ENCODE measurements around the gene BLOC1S5.

The BLOC1S5 gene

DNA sequence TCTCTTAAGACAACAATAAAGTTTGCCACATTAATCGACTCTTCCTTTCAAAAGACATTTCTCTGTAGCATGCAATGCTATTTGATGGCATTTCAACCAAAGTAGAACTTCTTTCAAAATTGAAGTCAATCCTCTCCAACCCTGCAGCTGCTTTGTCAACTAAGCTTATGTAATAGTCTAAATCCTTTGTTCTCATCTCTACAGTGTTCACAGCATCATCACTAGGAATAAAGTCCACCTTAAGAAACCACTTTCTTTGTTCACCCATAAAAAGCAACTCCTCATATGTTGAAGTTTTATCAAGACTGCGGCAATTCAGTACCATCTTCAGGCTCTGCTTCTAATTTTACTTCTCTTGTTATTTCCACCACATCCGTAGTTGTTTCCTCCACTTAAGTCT lies 11.5 kb upstream of the BLOC1S5 start:
- no peaks in the 10 kb centered on the region for H4K20me1 ChIP-seq

DNA sequence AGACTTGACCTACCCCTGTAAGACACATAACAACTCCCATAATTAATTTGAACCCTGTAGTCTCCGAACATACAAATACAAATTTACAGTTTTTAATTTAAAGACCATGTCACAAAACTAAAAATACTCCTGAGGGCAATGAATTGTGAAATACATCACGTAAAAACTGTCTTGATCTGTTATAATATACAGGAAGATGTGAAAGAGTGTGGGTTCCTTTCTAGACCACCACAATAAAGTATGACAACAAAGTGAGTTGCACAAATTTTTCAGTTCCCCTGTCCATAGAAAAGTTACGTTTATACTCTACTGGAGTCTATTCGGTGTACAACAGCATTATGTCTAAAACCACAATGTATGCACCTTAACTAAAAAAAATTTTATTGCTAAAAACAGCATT lies 11.0 kb upstream of the BLOC1S5 start:
- Histone ChIP-seq H3K9ac (peak overlapping the region in 9 of 11 experiments; percentile 54 to 79 (median 72); a peak in 17 of 22 replicates), H3K9me3 (replicated peaks in 1 of 11) (peaks cover 0 to 32% (median 8%) of the 10 kb centered on the region in 11 experiments; a peak in 8 of 22 replicates), H3K36me3 (peaks cover 0 to 40% (median 17%) of the 10 kb centered on the region in 11 experiments; a peak in 15 of 22 replicates), H4K20me1 (no peaks in the 10 kb centered on the region), H3K4me2 (peak overlapping the region; percentile 58 to 87 (median 74)), H3K27ac (peak overlapping the region in 10 of 11 experiments; percentile 49 to 95 (median 90); a peak in 20 of 22 replicates), H3K4me1 (peaks cover 48 to 67% (median 63%) of the 10 kb centered on the region in 10 experiments), H3K4me3 (peak overlapping the region in 5 of 10 experiments; percentile 15 to 45 (median 32); a peak in 7 of 20 replicates), H3K27me3 (no peaks in the 10 kb centered on the region)
- TF ChIP-seq Cebpa-rat (IDR thresholded peaks at IDR 0.05), result peak in 2 of 11 experiments; percentile 75 to 76; a peak in 3 of 22 replicates

More for the DNA sequence above, 11.5 kb upstream of the BLOC1S5 start:
- peaks cover 0 to 41% (median 18%) of the 10 kb centered on the region in 11 experiments; a peak in 15 of 22 replicates for H3K36me3 ChIP-seq
- H3K9me3 ChIP-seq (replicated peaks in 1 of 11), result peaks cover 0 to 32% (median 8%) of the 10 kb centered on the region in 11 experiments; a peak in 8 of 22 replicates
- peak overlapping the region in 8 of 10 experiments; percentile 7 to 45 (median 19); a peak in 10 of 20 replicates for H3K4me3 ChIP-seq
- no peaks in the 10 kb centered on the region for H3K27me3 ChIP-seq
- TF ChIP-seq Cebpa-rat (IDR thresholded peaks at IDR 0.05), result peak in 1 of 11 experiments; percentile 7; a peak in 1 of 22 replicates
- H3K4me2 ChIP-seq, result peak overlapping the region; percentile 58 to 87 (median 74)
- peaks cover 48 to 72% (median 68%) of the 10 kb centered on the region in 10 experiments for H3K4me1 ChIP-seq
- H3K27ac ChIP-seq, result peak overlapping the region in 10 of 11 experiments; percentile 49 to 95 (median 90); a peak in 20 of 22 replicates
- peak overlapping the region in 10 of 11 experiments; percentile 12 to 79 (median 72); a peak in 18 of 22 replicates for H3K9ac ChIP-seq

DNA sequence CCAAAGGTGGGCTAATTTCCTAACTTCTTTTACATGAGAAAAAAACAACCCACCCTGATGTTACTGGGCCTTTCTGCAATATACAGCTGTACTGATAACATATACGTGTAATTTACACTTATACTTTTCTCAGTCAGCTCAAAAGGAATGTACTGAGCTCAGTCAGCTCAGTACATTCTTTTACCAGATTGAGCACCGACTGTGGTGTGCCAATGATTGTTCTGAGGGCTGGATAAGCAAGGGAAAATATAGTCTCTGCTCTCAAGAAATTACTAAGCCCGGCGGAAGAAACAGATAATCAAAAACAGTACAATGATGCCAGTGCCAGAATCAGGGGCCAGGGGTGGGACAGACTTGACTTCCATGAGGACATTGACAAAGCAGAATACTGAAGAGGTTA lies 10.0 kb upstream of the BLOC1S5 start:
- H4K20me1 ChIP-seq, result no peaks in the 10 kb centered on the region
- no peak for TF ChIP-seq Cebpa-rat (IDR thresholded peaks at IDR 0.05)
- H3K27me3 ChIP-seq, result no peaks in the 10 kb centered on the region
- H3K27ac ChIP-seq, result peak overlapping the region in 10 of 11 experiments; percentile 49 to 95 (median 90); a peak in 19 of 22 replicates
- H3K36me3 ChIP-seq, result peaks cover 0 to 35% (median 15%) of the 10 kb centered on the region in 11 experiments; a peak in 15 of 22 replicates
- H3K4me1 ChIP-seq, result peaks cover 46 to 57% (median 53%) of the 10 kb centered on the region in 10 experiments
- peaks cover 0 to 32% (median 8%) of the 10 kb centered on the region in 11 experiments; a peak in 8 of 22 replicates for H3K9me3 ChIP-seq (replicated peaks in 1 of 11)
- H3K4me2 ChIP-seq, result peak overlapping the region; percentile 11 to 87 (median 74); a peak in 21 of 22 replicates
- H3K4me3 ChIP-seq, result 0 out of 20 replicates have a peak overlapping the region, but pooled peaks of 2 of the 10 experiments have one; percentile 41 to 45
- H3K9ac ChIP-seq, result peak overlapping the region in 8 of 11 experiments; percentile 54 to 79 (median 68); a peak in 12 of 22 replicates

DNA sequence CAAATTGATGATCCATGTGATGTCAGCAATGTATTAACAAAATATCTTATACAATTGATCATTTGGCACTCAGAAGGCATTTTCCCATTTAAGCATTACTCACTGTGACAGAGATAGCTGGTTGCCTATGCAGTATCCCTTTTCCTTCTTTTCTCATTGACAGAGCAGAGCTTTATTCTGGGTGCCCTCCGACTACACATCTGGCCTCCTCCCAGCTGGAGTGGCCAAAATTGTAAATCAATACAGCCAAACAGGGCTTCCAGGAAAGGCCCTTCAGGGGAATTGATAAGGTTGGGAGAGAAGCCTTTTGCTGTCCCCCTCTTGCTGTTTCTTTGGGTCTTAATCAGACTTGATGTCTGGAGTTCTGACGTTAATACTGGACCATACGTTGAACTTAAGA lies 9.6 kb upstream of the BLOC1S5 start:
- Histone ChIP-seq H3K4me2 (peak overlapping the region in 8 of 11 experiments; percentile 62 to 87 (median 74); a peak in 12 of 22 replicates), H3K9me3 (replicated peaks in 1 of 11) (peaks cover 0 to 28% (median 8%) of the 10 kb centered on the region in 11 experiments; a peak in 8 of 22 replicates), H3K27me3 (no peaks in the 10 kb centered on the region), H3K36me3 (peaks cover 0 to 31% (median 11%) of the 10 kb centered on the region in 11 experiments; a peak in 14 of 22 replicates), H3K4me1 (peaks cover 45 to 53% (median 51%) of the 10 kb centered on the region in 10 experiments), H3K27ac (peak overlapping the region in 9 of 11 experiments; percentile 84 to 95 (median 91); a peak in 18 of 22 replicates), H3K4me3 (no peak overlapping the region), H4K20me1 (no peaks in the 10 kb centered on the region), H3K9ac (peak overlapping the region in 3 of 11 experiments; percentile 67 to 79 (median 72); a peak in 4 of 22 replicates)
- TF ChIP-seq Cebpa-rat (IDR thresholded peaks at IDR 0.05), result no peak

DNA sequence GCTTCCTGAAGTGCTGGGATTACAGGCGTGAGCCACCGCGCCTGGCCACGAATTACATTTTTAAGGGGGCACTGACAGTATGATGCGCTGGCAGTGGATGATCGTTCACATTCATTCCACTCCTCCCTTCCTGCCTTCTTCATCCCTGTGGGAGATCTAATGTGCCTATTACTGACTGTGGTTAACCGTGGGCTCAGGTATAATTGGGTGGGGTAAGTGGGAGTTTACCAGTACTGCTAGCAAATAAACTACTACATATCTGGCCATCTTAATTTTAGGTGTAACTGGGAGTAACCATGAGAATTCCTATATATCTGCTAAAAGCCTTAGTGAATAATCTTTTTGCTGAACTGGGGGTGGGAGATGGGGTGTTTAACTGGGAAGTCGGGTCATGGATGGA lies 6.5 kb upstream of the BLOC1S5 start:
- H3K4me3 ChIP-seq, result no peak overlapping the region
- no peak overlapping the region for H3K9ac ChIP-seq
- peaks cover 0 to 10% (median 0%) of the 10 kb centered on the region in 11 experiments; a peak in 1 of 22 replicates for H3K36me3 ChIP-seq
- peaks cover 0 to 16% (median 4%) of the 10 kb centered on the region in 11 experiments; a peak in 6 of 22 replicates for H3K9me3 ChIP-seq (replicated peaks in 1 of 11)
- H4K20me1 ChIP-seq, result no peaks in the 10 kb centered on the region
- TF ChIP-seq Cebpa-rat (IDR thresholded peaks at IDR 0.05), result no peak
- H3K27me3 ChIP-seq, result no peaks in the 10 kb centered on the region
- H3K27ac ChIP-seq, result no peak overlapping the region
- H3K4me1 ChIP-seq, result peaks cover 17 to 30% (median 22%) of the 10 kb centered on the region in 10 experiments
- H3K4me2 ChIP-seq, result no peak overlapping the region

DNA sequence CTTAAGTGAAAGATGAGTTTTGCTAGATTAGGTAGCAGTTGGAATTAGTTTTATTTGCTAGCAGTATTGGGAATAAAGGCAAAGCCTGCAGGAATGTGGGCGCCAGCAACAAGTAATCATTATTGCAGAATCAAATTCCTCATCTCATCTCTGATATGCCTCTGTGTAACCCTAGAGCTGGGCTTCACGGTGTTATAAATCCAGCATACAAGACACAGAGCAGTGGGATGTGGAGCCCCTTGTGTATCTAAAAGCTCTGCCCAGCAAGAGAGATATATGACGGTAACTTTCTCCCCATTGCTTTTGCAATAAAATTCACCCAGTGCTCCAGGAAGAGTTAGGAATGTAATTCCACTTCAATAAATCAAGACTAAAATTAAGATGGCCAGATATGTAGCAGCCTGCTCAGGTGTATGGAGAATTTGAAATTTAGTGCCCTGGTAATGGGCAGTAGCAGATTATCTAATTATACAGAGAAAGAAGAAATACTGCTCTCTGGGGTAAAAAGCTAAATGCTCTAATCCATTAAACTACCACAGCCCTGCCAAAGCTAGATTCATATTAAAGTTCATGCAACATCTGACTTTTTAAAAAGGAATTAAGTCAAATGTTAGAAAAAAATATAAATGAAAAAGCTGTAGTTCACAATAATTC lies 5.6 kb upstream of the BLOC1S5 start:
- H3K36me3 ChIP-seq, result peaks cover 0 to 10% (median 0%) of the 10 kb centered on the region in 11 experiments; a peak in 1 of 22 replicates

DNA sequence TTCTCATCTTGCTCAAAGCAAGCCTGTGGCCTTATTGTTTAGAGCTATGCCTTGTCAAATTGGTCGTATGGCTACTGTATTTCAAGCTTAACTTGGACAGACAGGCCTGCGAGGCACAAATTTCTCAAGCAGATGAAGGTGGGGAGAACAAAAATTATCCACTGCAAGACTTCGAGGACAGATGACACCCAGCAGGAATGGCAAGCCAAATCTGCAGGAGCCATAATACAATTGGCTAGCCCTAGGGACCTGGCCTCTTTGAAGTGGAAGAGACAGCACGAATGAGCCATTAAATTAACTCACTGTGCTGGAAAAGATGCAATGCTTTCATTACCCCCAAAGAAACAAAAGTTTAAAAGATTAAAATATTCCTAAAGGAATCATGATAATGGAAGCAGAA lies 5.0 kb upstream of the BLOC1S5 start:
- Histone ChIP-seq H3K27ac (no peak overlapping the region), H3K9me3 (replicated peaks in 1 of 11) (peaks cover 0 to 6% (median 0%) of the 10 kb centered on the region in 11 experiments; a peak in 4 of 22 replicates), H4K20me1 (no peaks in the 10 kb centered on the region), H3K9ac (no peak overlapping the region), H3K4me2 (no peak overlapping the region), H3K4me1 (peaks cover 10 to 27% (median 18%) of the 10 kb centered on the region in 10 experiments), H3K4me3 (no peak overlapping the region), H3K36me3 (peaks cover 0 to 10% (median 0%) of the 10 kb centered on the region in 11 experiments; a peak in 1 of 22 replicates), H3K27me3 (no peaks in the 10 kb centered on the region)
- TF ChIP-seq Cebpa-rat (IDR thresholded peaks at IDR 0.05), result no peak

More for the DNA sequence above, 5.6 kb upstream of the BLOC1S5 start:
- Histone ChIP-seq H3K27ac (no peak overlapping the region), H3K27me3 (no peaks in the 10 kb centered on the region), H3K4me1 (peaks cover 14 to 30% (median 21%) of the 10 kb centered on the region in 10 experiments), H4K20me1 (no peaks in the 10 kb centered on the region), H3K9ac (no peak overlapping the region), H3K4me2 (no peak overlapping the region), H3K9me3 (replicated peaks in 1 of 11) (peaks cover 0 to 12% (median 2%) of the 10 kb centered on the region in 11 experiments; a peak in 6 of 22 replicates), H3K4me3 (no peak overlapping the region)
- no peak for TF ChIP-seq Cebpa-rat (IDR thresholded peaks at IDR 0.05)

DNA sequence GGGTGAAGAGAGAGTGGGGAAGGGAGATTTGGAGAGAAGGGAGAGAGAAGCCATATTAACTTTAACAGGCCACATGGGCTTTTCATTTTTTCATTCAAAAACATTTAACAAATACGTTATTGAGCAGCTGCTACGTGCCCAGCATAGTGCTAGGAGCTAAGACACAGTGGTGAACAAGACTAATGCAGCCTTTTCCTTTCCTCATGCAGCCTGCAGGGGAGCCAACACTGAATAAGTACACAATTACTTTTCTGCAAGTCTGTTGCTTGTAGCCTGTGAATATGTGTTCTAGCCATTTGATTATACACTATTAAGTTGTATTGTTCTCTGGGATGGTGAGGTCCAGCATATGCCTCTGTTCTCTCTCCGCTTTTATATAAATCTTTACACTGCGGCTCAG lies 1.9 kb upstream of the BLOC1S5 start:
- Histone ChIP-seq H3K9ac (no peak overlapping the region), H3K4me3 (no peak overlapping the region), H3K4me2 (peak overlapping the region in 1 of 11 experiments; percentile 17; a peak in 1 of 22 replicates), H3K9me3 (replicated peaks in 1 of 11) (no peaks in the 10 kb centered on the region), H3K27ac (no peak overlapping the region), H3K4me1 (peaks cover 9 to 26% (median 21%) of the 10 kb centered on the region in 10 experiments), H3K27me3 (no peaks in the 10 kb centered on the region), H3K36me3 (peaks cover 0 to 13% (median 10%) of the 10 kb centered on the region in 11 experiments; a peak in 19 of 22 replicates), H4K20me1 (no peaks in the 10 kb centered on the region)
- TF ChIP-seq Cebpa-rat (IDR thresholded peaks at IDR 0.05), result no peak

Measured in BLaER1 treated with 17β-estradiol and CSF1 and Interleukin-3, amounts not matched to agents 10 nM and 100 nM (cell line).